HepG2 (cell line): Measurements from ENCODE around the gene SIGLEC8. TPM values are rescaled to one million over a fixed set of nuclear protein-coding genes. Genes with fewer than 3 reads are reported as not detected.

ENCODE experiments used
- CREB1 ChIP-seq, 2 experiments: fragments of 450-650 bp in 1 of 2; IDR thresholded peaks; 2 replicates each; pipeline ENCODE4 v1.6.1; 2016 to 2017; ENCODE audit warnings: control low read depth in 1 of 2, mild to moderate bottlenecking in 1 of 2, missing compliant biosample characterization in 1 of 2, missing genetic modification characterization in 1 of 2
- ERF ChIP-seq: IDR thresholded peaks from 2 replicates; pipeline ENCODE4 v1.6.1; 2018; ENCODE audit warnings: missing biosample characterization, missing genetic modification reagents
- GRHL1 ChIP-seq: sonication (generic); formaldehyde crosslinking; conservative IDR thresholded peaks from 2 replicates; pipeline ENCODE4 v1.8.0; 2022; ENCODE audit warnings: missing genetic modification reagents
- HDAC1 ChIP-seq: sonication (generic); formaldehyde crosslinking; IDR thresholded peaks from 2 replicates; pipeline ENCODE4 v1.5.1; 2020; ENCODE audit warnings: mild to moderate bottlenecking, missing genetic modification reagents
- HMGXB4 ChIP-seq, 2 experiments: sonication (generic) in 1 of 2; formaldehyde crosslinking in 1 of 2; IDR thresholded peaks; 2 replicates each; pipeline versions ENCODE4 v1.4.0 to v1.6.1; 2018 to 2020; ENCODE audit warnings: missing genetic modification reagents in 2 of 2, borderline replicate concordance in 1 of 2, low read depth in 1 of 2, mild to moderate bottlenecking in 1 of 2, missing biosample characterization in 1 of 2
- NCOR1 ChIP-seq: fragments of 200-600 bp; sonication (generic); IDR thresholded peaks from 2 replicates; pipeline ENCODE4 v1.7.0; 2017; ENCODE audit warnings: antibody characterized with exemption, low read length, borderline replicate concordance
- PHB2 ChIP-seq: fragments of 450-650 bp; IDR thresholded peaks from 2 replicates; pipeline ENCODE4 v1.6.1; 2018; ENCODE audit not compliant: partially characterized antibody
- USF2 ChIP-seq, 2 experiments: sonication (generic) in 1 of 2; formaldehyde crosslinking in 1 of 2; IDR thresholded peaks; 2 replicates each; pipeline versions ENCODE4 v1.5.1 to v1.6.1; 2011 to 2020; ENCODE audit warnings: borderline replicate concordance in 1 of 2, low read depth in 1 of 2, low read length in 1 of 2, mild to moderate bottlenecking in 1 of 2, missing genetic modification reagents in 1 of 2, moderate library complexity in 1 of 2
- ZFX ChIP-seq: sonication (generic); formaldehyde crosslinking; IDR thresholded peaks from 2 replicates; pipeline ENCODE4 v1.4.0; 2020; ENCODE audit warnings: mild to moderate bottlenecking, low read depth, missing genetic modification reagents, moderate library complexity
- ZNF44 ChIP-seq: sonication (generic); formaldehyde crosslinking; IDR thresholded peaks from 2 replicates; pipeline ENCODE4 v1.5.1; 2020; ENCODE audit warnings: mild to moderate bottlenecking, missing genetic modification reagents
- polyA plus RNA-seq, 8 experiments: library from polyadenylated mRNA; depleted of rRNA in 3 of 8; stranded (reverse) in 7 of 8; unstranded in 1 of 8; fragments of >200 nt; fragmentation: Illumina TruSeq in 4 of 8; extraction: Trizol in 4 of 8; gene quantifications; 2 replicates each; pipeline versions ENCODE4 v1.2.1 to v1.2.3, GENCODE V29; 2011 to 2016; ENCODE audit warnings: low read depth in 4 of 8, missing spikeins in 1 of 8, mixed read lengths in 1 of 8; ENCODE audit not compliant: insufficient read depth in 1 of 8
- total RNA-seq, 5 experiments: library from RNA; depleted of rRNA; stranded (reverse); fragments of >200 nt; fragmentation: Illumina TruSeq; extraction: Trizol; gene quantifications; 2 replicates each; pipeline ENCODE4 v1.2.3, GENCODE V29; 2016; ENCODE audit warnings: low read depth in 1 of 5

Gene SIGLEC8
- total and polyA plus RNA-seq, 2 of the 13 experiments (the other 11 are each of a cell fraction or from before 2014, with no cell fraction given): not detected

GRCh38 chr19:51477344-51477743 is 19.1 kb upstream of the SIGLEC8 start (continued):
- peak; percentile 84 for TF ChIP-seq CREB1 (IDR thresholded peaks at IDR 0.05)
- TF ChIP-seq CREB1 (CRISPR knock-in tag; IDR thresholded peaks at IDR 0.05): no peak
- no peak for TF ChIP-seq GRHL1 (CRISPR knock-in tag)
- no peak for TF ChIP-seq HDAC1
- TF ChIP-seq ERF (CRISPR knock-in tag): no peak
- no peak for TF ChIP-seq PHB2
- no peak for TF ChIP-seq ZFX (CRISPR knock-in tag)
- TF ChIP-seq ZNF44 (CRISPR knock-in tag): no peak
- no peak for TF ChIP-seq USF2 (IDR thresholded peaks at IDR 0.05; ENCODE audit: low read depth, low read length)
- TF ChIP-seq USF2 (CRISPR knock-in tag; IDR thresholded peaks at IDR 0.05; ENCODE audit: borderline replicate concordance): no peak
- no peak for TF ChIP-seq NCOR1
- no peak for TF ChIP-seq HMGXB4 (CRISPR knock-in tag; IDR thresholded peaks at IDR 0.05; ENCODE audit: borderline replicate concordance in 1 of 2, low read depth in 1 of 2)
